NB4 (cell line): ENCODE results near the gene ATRAID.

ENCODE experiments used
- POLR2A ChIP-seq: IDR thresholded peaks from 2 replicates; pipeline ENCODE4 v1.6.1; 2011; ENCODE audit warnings: mild to moderate bottlenecking; ENCODE audit not compliant: insufficient read length; ENCODE audit errors: extremely low read depth
- TF ChIP-seq, protein P1 (sequence below): IDR thresholded peaks from one replicate; pipeline ENCODE4 v1.5.1; 2012; ENCODE audit warnings: low read depth, low read length

DNA sequence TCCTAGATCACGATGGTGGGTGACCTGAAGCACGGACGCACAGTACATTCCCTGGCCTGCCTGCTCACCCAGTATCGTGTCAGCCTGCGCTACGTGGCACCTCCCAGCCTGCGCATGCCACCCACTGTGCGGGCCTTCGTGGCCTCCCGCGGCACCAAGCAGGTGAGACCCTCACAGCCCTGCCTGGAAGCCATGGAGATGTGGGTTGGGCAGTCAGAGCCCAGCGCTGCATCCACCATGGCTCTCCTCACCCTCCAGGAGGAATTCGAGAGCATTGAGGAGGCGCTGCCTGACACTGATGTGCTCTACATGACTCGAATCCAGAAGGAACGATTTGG is 30.7 kb downstream of the ATRAID start:
- TF ChIP-seq, protein P1, sequence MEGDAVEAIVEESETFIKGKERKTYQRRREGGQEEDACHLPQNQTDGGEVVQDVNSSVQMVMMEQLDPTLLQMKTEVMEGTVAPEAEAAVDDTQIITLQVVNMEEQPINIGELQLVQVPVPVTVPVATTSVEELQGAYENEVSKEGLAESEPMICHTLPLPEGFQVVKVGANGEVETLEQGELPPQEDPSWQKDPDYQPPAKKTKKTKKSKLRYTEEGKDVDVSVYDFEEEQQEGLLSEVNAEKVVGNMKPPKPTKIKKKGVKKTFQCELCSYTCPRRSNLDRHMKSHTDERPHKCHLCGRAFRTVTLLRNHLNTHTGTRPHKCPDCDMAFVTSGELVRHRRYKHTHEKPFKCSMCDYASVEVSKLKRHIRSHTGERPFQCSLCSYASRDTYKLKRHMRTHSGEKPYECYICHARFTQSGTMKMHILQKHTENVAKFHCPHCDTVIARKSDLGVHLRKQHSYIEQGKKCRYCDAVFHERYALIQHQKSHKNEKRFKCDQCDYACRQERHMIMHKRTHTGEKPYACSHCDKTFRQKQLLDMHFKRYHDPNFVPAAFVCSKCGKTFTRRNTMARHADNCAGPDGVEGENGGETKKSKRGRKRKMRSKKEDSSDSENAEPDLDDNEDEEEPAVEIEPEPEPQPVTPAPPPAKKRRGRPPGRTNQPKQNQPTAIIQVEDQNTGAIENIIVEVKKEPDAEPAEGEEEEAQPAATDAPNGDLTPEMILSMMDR: no peak
- TF ChIP-seq POLR2A: no peak
